Effector memory CD4-positive, alpha-beta T cell (primary cell): ENCODE data around the gene ERCC1.
"Not testable (repeated sequence)": the region's sequence is repeated elsewhere in the genome, so short reads cannot be mapped to it uniquely, and the experiment has no call there.

Experiments
- DNase-seq, 3 donors: peaks; one replicate each; pipeline ENCODE4 v3.0.0-alpha.2; 2020
- H3K27ac ChIP-seq: 2 replicates; pipeline ENCODE4 v1.7.0; 2013; ENCODE audit warnings: mild to moderate bottlenecking, low read length, moderate library complexity; ENCODE audit not compliant: insufficient read depth, poor library complexity, severe bottlenecking
- H3K27me3 ChIP-seq: replicated peaks from 2 replicates; pipeline ENCODE4 v1.7.0; 2013; ENCODE audit warnings: mild to moderate bottlenecking, low read length; ENCODE audit not compliant: insufficient read depth, control insufficient read depth, poor library complexity, severe bottlenecking
- H3K36me3 ChIP-seq: 2 replicates; pipeline ENCODE4 v1.7.0; 2013; ENCODE audit warnings: mild to moderate bottlenecking, low read length, moderate library complexity; ENCODE audit not compliant: control insufficient read depth, insufficient read depth
- H3K4me1 ChIP-seq: 2 replicates; pipeline ENCODE4 v1.7.0; 2013; ENCODE audit warnings: low read length, mild to moderate bottlenecking; ENCODE audit not compliant: control insufficient read depth, insufficient read depth, poor library complexity, severe bottlenecking
- H3K4me3 ChIP-seq: 2 replicates; pipeline ENCODE4 v1.7.0; 2013; ENCODE audit warnings: low read length, low read depth, mild to moderate bottlenecking; ENCODE audit not compliant: insufficient read depth, poor library complexity, severe bottlenecking
- H3K9me3 ChIP-seq: 2 replicates; pipeline ENCODE4 v1.7.0; 2013; ENCODE audit warnings: mild to moderate bottlenecking, low read length, moderate library complexity; ENCODE audit not compliant: control insufficient read depth

ERCC1 gene

GRCh38 chr19:45419895-45420294 lies 3.8 kb downstream of the ERCC1 start:
- H3K27ac ChIP-seq, result no peak overlapping the region
- H3K9me3 ChIP-seq, result no peaks in the 10 kb centered on the region
- peaks cover 17% of the 10 kb centered on the region for H3K36me3 ChIP-seq
- DNase-seq, result no peak
- H3K4me1 ChIP-seq, result peaks cover 20% of the 10 kb centered on the region
- no peak overlapping the region for H3K4me3 ChIP-seq
- no peaks in the 10 kb centered on the region for H3K27me3 ChIP-seq

GRCh38 chr19:45419396-45419795 lies 4.3 kb downstream of the ERCC1 start:
- Histone ChIP-seq H3K4me3 (no peak overlapping the region), H3K27me3 (no peaks in the 10 kb centered on the region), H3K4me1 (peaks cover 20% of the 10 kb centered on the region), H3K27ac (no peak overlapping the region), H3K36me3 (peaks cover 22% of the 10 kb centered on the region), H3K9me3 (no peaks in the 10 kb centered on the region)
- DNase-seq, result no peak

GRCh38 chr19:45418802-45419201 lies 4.9 kb downstream of the ERCC1 start:
- Histone ChIP-seq H3K4me1 (peaks cover 14% of the 10 kb centered on the region), H3K27me3 (no peaks in the 10 kb centered on the region), H3K4me3 (no peak overlapping the region), H3K36me3 (peaks cover 26% of the 10 kb centered on the region), H3K9me3 (no peaks in the 10 kb centered on the region), H3K27ac (no peak overlapping the region)
- DNase-seq, result no peak

GRCh38 chr19:45417151-45417550 lies 6.6 kb downstream of the ERCC1 start:
- Histone ChIP-seq H3K27ac (no peak overlapping the region), H3K4me1 (peaks cover 4% of the 10 kb centered on the region), H3K27me3 (no peaks in the 10 kb centered on the region), H3K9me3 (no peaks in the 10 kb centered on the region), H3K4me3 (no peak overlapping the region), H3K36me3 (peaks cover 30% of the 10 kb centered on the region)
- DNase-seq, result no peak

- no peak overlapping the region for H3K27ac ChIP-seq
- H3K4me3 ChIP-seq, result no peak overlapping the region
- DNase-seq, result no peak
- peaks cover 26% of the 10 kb centered on the region for H3K36me3 ChIP-seq
- H3K4me1 ChIP-seq, result no peaks in the 10 kb centered on the region
- no peaks in the 10 kb centered on the region for H3K9me3 ChIP-seq
- H3K27me3 ChIP-seq, result no peaks in the 10 kb centered on the region
These were observed 9.2 kb downstream of the ERCC1 start for GRCh38 chr19:45414468-45414867.

- Histone ChIP-seq H3K4me1 (no peaks in the 10 kb centered on the region), H3K36me3 (peaks cover 26% of the 10 kb centered on the region), H3K27ac (no peak overlapping the region), H3K9me3 (no peaks in the 10 kb centered on the region), H3K4me3 (no peak overlapping the region), H3K27me3 (no peaks in the 10 kb centered on the region)
- no peak for DNase-seq
These were observed 10.2 kb downstream of the ERCC1 start for GRCh38 chr19:45413497-45413896.

GRCh38 chr19:45410330-45410729 lies 13.4 kb downstream of the ERCC1 start:
- peaks cover 18% of the 10 kb centered on the region for H3K4me1 ChIP-seq
- not testable (repeated sequence) for H3K9me3 ChIP-seq, DNase-seq, H3K4me3 ChIP-seq, H3K27ac ChIP-seq, H3K27me3 ChIP-seq
- H3K36me3 ChIP-seq, result peaks cover 13% of the 10 kb centered on the region

GRCh38 chr19:45409557-45409920 lies 14.2 kb downstream of the ERCC1 start:
- H3K9me3 ChIP-seq, result no peaks in the 10 kb centered on the region
- H3K4me3 ChIP-seq, result no peak overlapping the region
- H3K36me3 ChIP-seq, result peaks cover 10% of the 10 kb centered on the region
- peaks cover 6% of the 10 kb centered on the region for H3K27me3 ChIP-seq
- H3K27ac ChIP-seq, result no peak overlapping the region
- no peak for DNase-seq
- peaks cover 26% of the 10 kb centered on the region for H3K4me1 ChIP-seq

GRCh38 chr19:45408830-45409556 lies 14.7 kb downstream of the ERCC1 start:
- Histone ChIP-seq H3K4me1 (peaks cover 31% of the 10 kb centered on the region), H3K27me3 (peaks cover 11% of the 10 kb centered on the region), H3K9me3 (no peaks in the 10 kb centered on the region), H3K36me3 (peaks cover 6% of the 10 kb centered on the region), H3K27ac (no peak overlapping the region), H3K4me3 (no peak overlapping the region)
- no peak for DNase-seq

- H3K36me3 ChIP-seq, result no peaks in the 10 kb centered on the region
- H3K4me3 ChIP-seq, result no peak overlapping the region
- H3K27ac ChIP-seq, result no peak overlapping the region
- no peak for DNase-seq
- H3K9me3 ChIP-seq, result no peaks in the 10 kb centered on the region
- H3K4me1 ChIP-seq, result peaks cover 32% of the 10 kb centered on the region
- H3K27me3 ChIP-seq, result peaks cover 14% of the 10 kb centered on the region
These were observed 15.6 kb downstream of the ERCC1 start for GRCh38 chr19:45408121-45408520.
